HepG2 (cell line): ENCODE results near the gene PYY. TPM values are rescaled to one million over a fixed set of nuclear protein-coding genes. Genes with fewer than 3 reads are reported as not detected.

ENCODE experiments used
- ATAC-seq: fragments of 200-7000 bp; cut with Tn5 transposase; 3 replicates; pipeline ENCODE4 v1.9.1; 2020; ENCODE audit warnings: mild to moderate bottlenecking, moderate library complexity
- BruUV-seq: library from RNA; stranded (reverse); fragments of 400-500 nt; replicated peaks from 2 replicates; lab custom pipeline; 2021; lab: Mats Ljungman, UMichigan
- CTCF ChIA-PET: fragments of 300-600 bp; formaldehyde crosslinking; extraction: SDS; loops from one replicate; lab custom pipeline; 2021; ENCODE audit warnings: low total read pairs, inconsistent platforms, low intra/inter-chr PET ratio; lab: Yijun Ruan, JAX
- POLR2A ChIA-PET: fragments of 350-600 bp; sonication (Branson Sonifier 250); formaldehyde crosslinking; loops from one replicate; lab custom pipeline; 2020; ENCODE audit warnings: antibody characterized with exemption, inconsistent platforms; lab: Yijun Ruan, JAX
- DNase-seq: peaks from one replicate; pipeline ENCODE4 v3.0.0-alpha.2; 2015; ENCODE audit warnings: low spot score
- FAIRE-seq: peaks from 3 replicates; lab custom pipeline; 2011; peaks lifted over from hg19 to GRCh38; lab: Jason Lieb, UNC
- H2AFZ ChIP-seq: one replicate; pipeline ENCODE4 v1.6.1; 2011; ENCODE audit warnings: low read length, inconsistent platforms
- H3K27ac ChIP-seq: fragments of 300-600 bp; 3 replicates; pipeline ENCODE4 v1.8.0; 2011; ENCODE audit warnings: mixed run types, mild to moderate bottlenecking, mixed read lengths, low read length, inconsistent platforms; ENCODE audit not compliant: insufficient read depth; ENCODE audit errors: extremely low read length
- H3K27me3 ChIP-seq, 2 experiments: fragments of 200-600 bp in 1 of 2; 2 replicates in 1 of 2; 3 replicates in 1 of 2; pipeline versions ENCODE4 v1.6.0 to v1.8.0; 2011; ENCODE audit warnings: low read length in 2 of 2, mild to moderate bottlenecking in 2 of 2, moderate library complexity in 2 of 2, inconsistent platforms in 1 of 2; ENCODE audit not compliant: insufficient read depth in 2 of 2, control insufficient read depth in 1 of 2
- H3K36me3 ChIP-seq, 2 experiments: fragments of 200-600 bp in 1 of 2; replicated peaks in 1 of 2; 2 replicates in 1 of 2; 3 replicates in 1 of 2; pipeline versions ENCODE4 v1.5.1 to v1.8.0; 2011; ENCODE audit warnings: low read length in 2 of 2, inconsistent platforms in 1 of 2; ENCODE audit not compliant: insufficient read depth in 2 of 2, control insufficient read depth in 1 of 2
- H3K4me1 ChIP-seq: 2 replicates; pipeline ENCODE4 v1.5.1; 2012; ENCODE audit warnings: low read length, inconsistent platforms; ENCODE audit not compliant: insufficient read depth
- H3K4me2 ChIP-seq: 2 replicates; pipeline ENCODE4 v1.6.0; 2011; ENCODE audit warnings: low read depth, low read length, inconsistent platforms
- H3K4me3 ChIP-seq, 3 experiments: fragments of 200-600 bp in 1 of 3; sonication (generic), shearing (Covaris generic) in 1 of 3; replicated peaks in 1 of 3; 2 replicates each; pipeline ENCODE4 v1.5.1; 2011 to 2016; ENCODE audit warnings: low read length in 3 of 3, inconsistent platforms in 2 of 3, low read depth in 2 of 3, mild to moderate bottlenecking in 2 of 3, control low read depth in 1 of 3, mixed read lengths in 1 of 3; ENCODE audit not compliant: insufficient read depth in 1 of 3
- H3K79me2 ChIP-seq: one replicate; pipeline ENCODE4 v1.6.1; 2011; ENCODE audit warnings: low read length, inconsistent platforms; ENCODE audit not compliant: insufficient read depth
- H3K9ac ChIP-seq: 2 replicates; pipeline ENCODE4 v1.6.0; 2011; ENCODE audit warnings: mild to moderate bottlenecking, low read depth, low read length, inconsistent platforms; ENCODE audit not compliant: insufficient read depth
- H3K9me3 ChIP-seq: 2 replicates; pipeline ENCODE4 v1.5.1; 2012; ENCODE audit warnings: mild to moderate bottlenecking, low read length
- H4K20me1 ChIP-seq: 2 replicates; pipeline ENCODE4 v1.6.0; 2011; ENCODE audit warnings: inconsistent platforms, mild to moderate bottlenecking, low read length, moderate library complexity; ENCODE audit not compliant: insufficient read depth
- KDM5B ChIP-seq: sonication (generic); formaldehyde crosslinking; IDR thresholded peaks from 2 replicates; pipeline ENCODE4 v1.4.0; 2020; ENCODE audit warnings: missing genetic modification reagents, mild to moderate bottlenecking, borderline replicate concordance
- RFX1 ChIP-seq: fragments of 450-650 bp; IDR thresholded peaks from 2 replicates; pipeline ENCODE4 v1.6.1; 2017
- WGBS: methylation state at CpG from one replicate; pipeline ENCODE4 v1.1.6; 2017; ENCODE audit warnings: low lambda C conversion rate; 5-methylcytosine and 5-hydroxymethylcytosine counted together
- in situ Hi-C: cut with HindIII; loops from 2 replicates; pipeline ENCODE4 v1.10.0; 2017; ENCODE audit warnings: low pct_unique_long_range_greater_than_20kb; ENCODE audit not compliant: extremely low pct_ligation_motif_present
- intact Hi-C: fragments of 100-400 bp; cut with micrococcal nuclease; formaldehyde crosslinking; loops from one replicate; pipeline ENCODE4 v1.10.0; 2022; ENCODE audit not compliant: unreplicated experiment
- polyA plus RNA-seq, 8 experiments: library from polyadenylated mRNA; depleted of rRNA in 3 of 8; stranded (reverse) in 7 of 8; unstranded in 1 of 8; fragments of >200 nt; fragmentation: Illumina TruSeq in 4 of 8; extraction: Trizol in 4 of 8; gene quantifications; 2 replicates each; pipeline versions ENCODE4 v1.2.1 to v1.2.3, GENCODE V29; 2011 to 2016; ENCODE audit warnings: low read depth in 4 of 8, missing spikeins in 1 of 8, mixed read lengths in 1 of 8; ENCODE audit not compliant: insufficient read depth in 1 of 8
- total RNA-seq, 5 experiments: library from RNA; depleted of rRNA; stranded (reverse); fragments of >200 nt; fragmentation: Illumina TruSeq; extraction: Trizol; gene quantifications; 2 replicates each; pipeline ENCODE4 v1.2.3, GENCODE V29; 2016; ENCODE audit warnings: low read depth in 1 of 5

PYY gene
- total and polyA plus RNA-seq, 2 of the 13 experiments (the other 11 are each of a cell fraction or from before 2014, with no cell fraction given) = 0.25 TPM; not detected in 1

GRCh38 chr17:43905400-43905984 is 48.2 kb downstream of the PYY start:
- Histone ChIP-seq H3K9ac (no peak overlapping the region), H3K4me2 (peak overlapping the region; percentile 63; the same call in 1 of the 2 replicates), H4K20me1 (peaks cover 2% of the 10 kb centered on the region; the same call in 1 of the 2 replicates), H3K79me2 (no peaks in the 10 kb centered on the region), H3K4me1 (peaks cover 35% of the 10 kb centered on the region), H3K4me3 (peak overlapping the region in 1 of 3 experiments; percentile 69; a peak in 1 of 6 replicates), H3K27me3 (peaks cover 22 to 90% of the 10 kb centered on the region in 2 experiments), H3K27ac (no peak overlapping the region), H3K9me3 (no peaks in the 10 kb centered on the region), H2AFZ (no peak overlapping the region), H3K36me3 (no peaks in the 10 kb centered on the region)
- 30% methylated on average over 3 of the region's 3 CpGs for WGBS
- no TSS peak for BruUV-seq
- ChIA-PET CTCF (no interaction called here), POLR2A (no interaction called here)
- TF ChIP-seq RFX1 = peak; percentile 53; the same call in 1 of the 2 replicates
- no peak for TF ChIP-seq KDM5B (CRISPR knock-in tag)
- no peak for ATAC-seq
- no peak for FAIRE-seq
- no peak for DNase-seq
- in situ Hi-C loops = no loop called here
- intact Hi-C loops = no loop called here

Other genes starting within 250 kb of the PYY start
- not detected in 2 replicates for gene SOST, start 195.1 kb downstream of the PYY start, total RNA-seq (2016; rRNA removed; fragmentation: Illumina TruSeq; extraction: Trizol)
- not detected in 2 replicates for gene SOST, start 195.1 kb downstream of the PYY start, polyA plus RNA-seq (2011; rRNA removed)
- 60.0 and 73.6 TPM in 2 replicates for gene DUSP3, start 175.0 kb downstream of the PYY start, total RNA-seq (2016; rRNA removed; fragmentation: Illumina TruSeq; extraction: Trizol)
- 71.5 and 77.4 TPM in 2 replicates for gene DUSP3, start 175.0 kb downstream of the PYY start, polyA plus RNA-seq (2011; rRNA removed)
- gene CFAP97D1, start 173.5 kb downstream of the PYY start, total RNA-seq (2016; rRNA removed; fragmentation: Illumina TruSeq; extraction: Trizol) = 0.02 TPM in 1 of 2 replicates, not detected in the other
- gene CFAP97D1, start 173.5 kb downstream of the PYY start, polyA plus RNA-seq (2011; rRNA removed) = not detected in 2 replicates
- gene MPP3, start 120.8 kb downstream of the PYY start, total RNA-seq (2016; rRNA removed; fragmentation: Illumina TruSeq; extraction: Trizol) = 0.83 and 0.91 TPM in 2 replicates
- gene MPP3, start 120.8 kb downstream of the PYY start, polyA plus RNA-seq (2011; rRNA removed) = 1.8 and 2.4 TPM in 2 replicates
- not detected in 2 replicates for gene CD300LG, start 106.8 kb downstream of the PYY start, total RNA-seq (2016; rRNA removed; fragmentation: Illumina TruSeq; extraction: Trizol)
- not detected in 2 replicates for gene CD300LG, start 106.8 kb downstream of the PYY start, polyA plus RNA-seq (2011; rRNA removed)
- 0.20 and 0.44 TPM in 2 replicates for gene MPP2, start 46.4 kb downstream of the PYY start, total RNA-seq (2016; rRNA removed; fragmentation: Illumina TruSeq; extraction: Trizol)
- gene MPP2, start 46.4 kb downstream of the PYY start, polyA plus RNA-seq (2011; rRNA removed) = 1.7 and 2.2 TPM in 2 replicates
- gene PPY, start 11.5 kb downstream of the PYY start, total RNA-seq (2016; rRNA removed; fragmentation: Illumina TruSeq; extraction: Trizol) = not detected in 2 replicates
- not detected in 2 replicates for gene PPY, start 11.5 kb downstream of the PYY start, polyA plus RNA-seq (2011; rRNA removed)
- 3.0 and 4.3 TPM in 2 replicates for gene NAGS, start 50.7 kb upstream of the PYY start, total RNA-seq (2016; rRNA removed; fragmentation: Illumina TruSeq; extraction: Trizol)
- gene NAGS, start 50.7 kb upstream of the PYY start, polyA plus RNA-seq (2011; rRNA removed) = 5.1 and 10.3 TPM in 2 replicates
- gene TMEM101, start 61.0 kb upstream of the PYY start, total RNA-seq (2016; rRNA removed; fragmentation: Illumina TruSeq; extraction: Trizol) = 50.0 and 72.0 TPM in 2 replicates
- gene TMEM101, start 61.0 kb upstream of the PYY start, polyA plus RNA-seq (2011; rRNA removed) = 100 and 107 TPM in 2 replicates
- 52.8 and 58.4 TPM in 2 replicates for gene LSM12, start 112.7 kb upstream of the PYY start, total RNA-seq (2016; rRNA removed; fragmentation: Illumina TruSeq; extraction: Trizol)
- 43.3 and 55.7 TPM in 2 replicates for gene LSM12, start 112.7 kb upstream of the PYY start, polyA plus RNA-seq (2011; rRNA removed)
- gene G6PC3, start 116.8 kb upstream of the PYY start, total RNA-seq (2016; rRNA removed; fragmentation: Illumina TruSeq; extraction: Trizol) = 18.8 and 38.5 TPM in 2 replicates
- gene G6PC3, start 116.8 kb upstream of the PYY start, polyA plus RNA-seq (2011; rRNA removed) = 75.8 and 76.1 TPM in 2 replicates
- 34.0 and 46.4 TPM in 2 replicates for gene HDAC5, start 169.7 kb upstream of the PYY start, total RNA-seq (2016; rRNA removed; fragmentation: Illumina TruSeq; extraction: Trizol)
- 85.4 and 140 TPM in 2 replicates for gene HDAC5, start 169.7 kb upstream of the PYY start, polyA plus RNA-seq (2011; rRNA removed)
- gene HROB, start 188.0 kb upstream of the PYY start, total RNA-seq (2016; rRNA removed; fragmentation: Illumina TruSeq; extraction: Trizol) = 6.7 and 7.1 TPM in 2 replicates
- gene HROB, start 188.0 kb upstream of the PYY start, polyA plus RNA-seq (2011; rRNA removed) = 5.0 and 6.1 TPM in 2 replicates
- gene ASB16, start 216.8 kb upstream of the PYY start, total RNA-seq (2016; rRNA removed; fragmentation: Illumina TruSeq; extraction: Trizol) = 0.07 TPM in 1 of 2 replicates, not detected in the other
- 0.05 TPM in 1 of 2 replicates, not detected in the other for gene ASB16, start 216.8 kb upstream of the PYY start, polyA plus RNA-seq (2011; rRNA removed)
- 18.7 and 26.9 TPM in 2 replicates for gene TMUB2, start 233.0 kb upstream of the PYY start, total RNA-seq (2016; rRNA removed; fragmentation: Illumina TruSeq; extraction: Trizol)
- gene TMUB2, start 233.0 kb upstream of the PYY start, polyA plus RNA-seq (2011; rRNA removed) = 50.8 and 55.5 TPM in 2 replicates
- 45.7 and 59.1 TPM in 2 replicates for gene ATXN7L3, start 245.9 kb upstream of the PYY start, total RNA-seq (2016; rRNA removed; fragmentation: Illumina TruSeq; extraction: Trizol)
- 44.5 and 49.3 TPM in 2 replicates for gene ATXN7L3, start 245.9 kb upstream of the PYY start, polyA plus RNA-seq (2011; rRNA removed)